H1 (cell line): Measurements from ENCODE around the gene GRIPAP1. TPM values are rescaled to one million over a fixed set of nuclear protein-coding genes. Genes with fewer than 3 reads are reported as not detected.

Experiments
- CTCF ChIA-PET: fragments of 300-600 bp; sonication (Branson Sonifier 250); formaldehyde crosslinking; loops from one replicate; lab custom pipeline; 2021; ENCODE audit not compliant: partially characterized antibody; lab: Charles Lee
- POLR2A ChIA-PET: fragments of 300-600 bp; sonication (Branson Sonifier 250); formaldehyde crosslinking; loops from one replicate; lab custom pipeline; 2021; ENCODE audit warnings: inconsistent platforms; ENCODE audit not compliant: partially characterized antibody; lab: Charles Lee
- DNase-seq, 2 experiments: peaks; one replicate each; pipeline versions ENCODE4 v3.0.0 to v3.0.0-alpha.2; 2010 to 2022; ENCODE audit warnings: low spot score in 2 of 2, low read depth in 1 of 2, mixed read lengths in 1 of 2
- FAIRE-seq: peaks from 2 replicates; lab custom pipeline; 2011; peaks lifted over from hg19 to GRCh38; lab: Jason Lieb, UNC
- H2AFZ ChIP-seq: 2 replicates; pipeline ENCODE4 v1.8.1; 2012; ENCODE audit warnings: low read length, inconsistent platforms
- H2AK5ac ChIP-seq: 2 replicates; pipeline ENCODE4 v1.6.1; 2013; ENCODE audit warnings: low read depth, low read length
- H2BK120ac ChIP-seq: replicated peaks from 2 replicates; pipeline ENCODE3; 2013; ENCODE audit warnings: low read depth, low read length, inconsistent platforms
- H2BK12ac ChIP-seq: 2 replicates; pipeline ENCODE4 v1.6.1; 2013; ENCODE audit warnings: low read depth, low read length
- H2BK15ac ChIP-seq: 2 replicates; pipeline ENCODE4 v1.6.1; 2013; ENCODE audit warnings: low read length
- H2BK20ac ChIP-seq: 2 replicates; pipeline ENCODE4 v1.6.1; 2013; ENCODE audit warnings: low read length
- H2BK5ac ChIP-seq: 2 replicates; pipeline ENCODE4 v1.6.1; 2013; ENCODE audit warnings: low read depth, low read length
- H3K14ac ChIP-seq: 2 replicates; pipeline ENCODE4 v1.6.1; 2013; ENCODE audit warnings: inconsistent platforms; ENCODE audit not compliant: insufficient read length
- H3K18ac ChIP-seq: 2 replicates; pipeline ENCODE4 v1.6.1; 2013; ENCODE audit warnings: low read length; ENCODE audit errors: extremely low read depth
- H3K23ac ChIP-seq: 2 replicates; pipeline ENCODE4 v1.6.1; 2013; ENCODE audit warnings: inconsistent platforms; ENCODE audit not compliant: insufficient read length
- H3K23me2 ChIP-seq: 2 replicates; pipeline ENCODE4 v1.6.1; 2013; ENCODE audit warnings: low read depth, low read length
- H3K27ac ChIP-seq: 2 replicates; pipeline ENCODE4 v1.6.1; 2011; ENCODE audit warnings: low read depth, low read length, inconsistent platforms
- H3K27me3 ChIP-seq, 4 experiments: replicated peaks in 1 of 4; 1 replicate in 1 of 4; 2 replicates in 3 of 4; pipeline versions ENCODE4 v1.6.1 to v1.8.1; 2011 to 2013; ENCODE audit warnings: low read length in 3 of 4, mild to moderate bottlenecking in 3 of 4, inconsistent platforms in 2 of 4, mixed read lengths in 2 of 4, moderate library complexity in 1 of 4; ENCODE audit not compliant: control insufficient read depth in 3 of 4, insufficient read depth in 3 of 4; ENCODE audit errors: extremely low read depth in 1 of 4
- H3K36me3 ChIP-seq, 4 experiments: 2 replicates each; pipeline versions ENCODE4 v1.6.1 to v1.8.1; 2011 to 2013; ENCODE audit warnings: mild to moderate bottlenecking in 4 of 4, low read length in 3 of 4, moderate library complexity in 2 of 4, control low read depth in 1 of 4, inconsistent platforms in 1 of 4; ENCODE audit not compliant: insufficient read depth in 4 of 4, control insufficient read depth in 2 of 4
- H3K4ac ChIP-seq: replicated peaks from 2 replicates; pipeline ENCODE3; 2013; ENCODE audit warnings: low read length, low read depth, mixed read lengths, inconsistent platforms; ENCODE audit not compliant: insufficient read length
- H3K4me1 ChIP-seq, 4 experiments: replicated peaks in 1 of 4; 1 replicate in 1 of 4; 2 replicates in 3 of 4; pipeline versions ENCODE4 v1.6.1 to v1.8.1; 2011 to 2013; ENCODE audit warnings: low read length in 3 of 4, inconsistent platforms in 2 of 4, mixed read lengths in 1 of 4; ENCODE audit not compliant: insufficient read depth in 4 of 4, control insufficient read depth in 3 of 4
- H3K4me2 ChIP-seq, 2 experiments: 2 replicates each; pipeline versions ENCODE4 v1.6.1 to v1.8.1; 2011 to 2013; ENCODE audit warnings: low read depth in 2 of 2, low read length in 2 of 2, control low read depth in 1 of 2, inconsistent platforms in 1 of 2, mild to moderate bottlenecking in 1 of 2; ENCODE audit not compliant: insufficient read depth in 1 of 2
- H3K4me3 ChIP-seq, 4 experiments: fragments of 200-600, 300-600 bp in 1 of 4; sonication (generic), shearing (Covaris generic), sonication (Bioruptor Twin) in 1 of 4; 2 replicates each; pipeline versions ENCODE4 v1.5.1 to v1.8.1; 2011 to 2016; ENCODE audit warnings: low read length in 4 of 4, low read depth in 3 of 4, control low read depth in 2 of 4, inconsistent platforms in 2 of 4, mild to moderate bottlenecking in 2 of 4, mixed read lengths in 1 of 4, moderate library complexity in 1 of 4; ENCODE audit not compliant: insufficient read depth in 2 of 4; ENCODE audit errors: extremely low read depth in 1 of 4
- H3K56ac ChIP-seq: replicated peaks from 2 replicates; pipeline ENCODE3; 2013; ENCODE audit warnings: low read depth, mild to moderate bottlenecking, mixed read lengths, low read length, inconsistent platforms; ENCODE audit not compliant: insufficient read length
- H3K79me1 ChIP-seq: 2 replicates; pipeline ENCODE4 v1.6.1; 2013; ENCODE audit warnings: low read depth, low read length, control low read depth
- H3K79me2 ChIP-seq, 2 experiments: 2 replicates each; pipeline versions ENCODE4 v1.6.1 to v1.8.1; 2012 to 2013; ENCODE audit warnings: low read length in 2 of 2, mild to moderate bottlenecking in 2 of 2, inconsistent platforms in 1 of 2; ENCODE audit not compliant: insufficient read depth in 2 of 2, control insufficient read depth in 1 of 2
- H3K9ac ChIP-seq, 4 experiments: replicated peaks in 1 of 4; 1 replicate in 1 of 4; 2 replicates in 3 of 4; pipeline versions ENCODE4 v1.6.1 to v1.8.1; 2011 to 2013; ENCODE audit warnings: low read depth in 3 of 4, low read length in 3 of 4, control low read depth in 2 of 4, mild to moderate bottlenecking in 2 of 4, moderate library complexity in 2 of 4, inconsistent platforms in 1 of 4; ENCODE audit errors: extremely low read depth in 1 of 4
- H3K9me3 ChIP-seq, 2 experiments: 2 replicates each; pipeline versions ENCODE4 v1.6.1 to v1.8.1; 2012 to 2013; ENCODE audit warnings: mild to moderate bottlenecking in 2 of 2, moderate library complexity in 2 of 2, control low read depth in 1 of 2, inconsistent platforms in 1 of 2, low read depth in 1 of 2, low read length in 1 of 2, mixed read lengths in 1 of 2; ENCODE audit not compliant: insufficient read depth in 2 of 2
- H4K20me1 ChIP-seq, 2 experiments: replicated peaks in 1 of 2; 2 replicates each; pipeline versions ENCODE3 to v1.8.1; 2011 to 2013; ENCODE audit warnings: inconsistent platforms in 2 of 2, low read length in 2 of 2, mild to moderate bottlenecking in 1 of 2; ENCODE audit not compliant: insufficient read depth in 2 of 2, control insufficient read depth in 1 of 2
- H4K5ac ChIP-seq: 2 replicates; pipeline ENCODE4 v1.6.1; 2013; ENCODE audit warnings: low read length, low read depth, mixed read lengths, inconsistent platforms; ENCODE audit not compliant: insufficient read length
- H4K8ac ChIP-seq: 2 replicates; pipeline ENCODE4 v1.8.0; 2013; ENCODE audit warnings: mild to moderate bottlenecking, moderate library complexity, low read length, inconsistent platforms; ENCODE audit not compliant: insufficient read depth; ENCODE audit errors: extremely low read depth
- H4K91ac ChIP-seq: replicated peaks from 2 replicates; pipeline ENCODE3; 2013; ENCODE audit warnings: low read length, mixed read lengths, inconsistent platforms; ENCODE audit not compliant: insufficient read length
- EP300 ChIP-seq, 2 experiments: IDR thresholded peaks; 1 replicate in 1 of 2; 2 replicates in 1 of 2; pipeline ENCODE4 v1.6.1; 2011 to 2012; ENCODE audit warnings: low read depth in 2 of 2, low read length in 2 of 2, mild to moderate bottlenecking in 2 of 2, borderline replicate concordance in 1 of 2, inconsistent platforms in 1 of 2, moderate library complexity in 1 of 2
- HDAC2 ChIP-seq, 2 experiments: fragments of 300-600 bp in 1 of 2; sonication (generic) in 1 of 2; IDR thresholded peaks; 2 replicates each; pipeline ENCODE4 v1.6.1; 2011 to 2012; ENCODE audit warnings: low read depth in 2 of 2, low read length in 2 of 2, mild to moderate bottlenecking in 2 of 2, moderate library complexity in 2 of 2, borderline replicate concordance in 1 of 2, inconsistent platforms in 1 of 2
- MAFK ChIP-seq: IDR thresholded peaks from 2 replicates; pipeline ENCODE4 v1.6.1; 2012; ENCODE audit warnings: low read depth, mild to moderate bottlenecking, improper control_type of control experiment, low read length
- TAF7 ChIP-seq: optimal IDR thresholded peaks from 2 replicates; pipeline ENCODE3; 2011; ENCODE audit warnings: low read depth, mild to moderate bottlenecking, inconsistent platforms, low read length, moderate library complexity, borderline replicate concordance
- WGBS, 2 experiments: shearing (Covaris generic) in 1 of 2; methylation state at CpG; one replicate each; pipeline versions ENCODE4 v1.1.6 to v1.1.7; 2013 to 2015; ENCODE audit warnings: low lambda C conversion rate in 2 of 2, mixed read lengths in 2 of 2, inconsistent platforms in 1 of 2, low coverage in 1 of 2, missing lambda C conversion rate in 1 of 2; ENCODE audit not compliant: insufficient replicate concordance in 2 of 2, insufficient coverage in 1 of 2, insufficient read length in 1 of 2; ENCODE audit errors: extremely low coverage in 1 of 2, missing lambda C conversion rate in 1 of 2; 5-methylcytosine and 5-hydroxymethylcytosine counted together
- polyA plus RNA-seq, 7 experiments: library from polyadenylated mRNA; depleted of rRNA in 3 of 7; stranded (reverse) in 5 of 7; unstranded in 2 of 7; fragments of >200 nt in 5 of 7; fragments of 200-250 nt in 2 of 7; gene quantifications; 1 replicate in 5 of 7; 2 replicates in 1 of 7; 4 replicates in 1 of 7; pipeline versions ENCODE4 v1.2.1 to v1.2.3, GENCODE V29; 2011 to 2013; ENCODE audit warnings: missing spikeins in 2 of 7, mixed read lengths in 2 of 7
- total RNA-seq: library from RNA; stranded (reverse); fragmentation: NEBNext Ultra II Directional; extraction: Animal tissue kit (Norgen Biotek cat#: 25700); gene quantifications from 2 replicates; pipeline ENCODE4 v1.2.1, GENCODE V29; 2021
- TF ChIP-seq, protein P1 (sequence below): IDR thresholded peaks from 2 replicates; pipeline ENCODE4 v1.6.1; 2012; ENCODE audit warnings: inconsistent platforms

GRIPAP1 gene
- total and polyA plus RNA-seq, 2 of the 8 experiments (the other 6 are each of a cell fraction or from before 2014, with no cell fraction given): 21.6 to 55.9 TPM

DNA sequence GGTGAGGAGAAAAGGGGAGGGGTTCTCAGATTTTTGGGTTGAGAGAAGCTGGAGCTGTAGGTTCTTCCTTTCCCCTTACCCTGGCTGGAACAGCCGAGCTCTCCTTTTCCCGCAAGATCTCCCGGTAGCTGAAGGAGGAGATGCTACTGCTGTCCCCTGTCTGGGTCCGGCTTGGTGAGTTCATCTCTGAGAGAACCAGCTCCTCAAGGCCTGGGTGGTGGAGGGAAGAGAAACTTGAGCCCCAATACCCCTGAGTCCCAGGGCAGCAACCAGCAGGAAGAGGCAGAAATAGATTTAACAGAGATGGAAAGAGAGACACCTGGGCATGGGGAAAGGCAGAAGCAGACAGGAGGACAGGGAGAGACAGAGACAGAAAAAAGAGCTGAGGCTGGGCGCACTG, 23.8 kb downstream of the GRIPAP1 start:
- H3K79me2 ChIP-seq: no peaks in the 10 kb centered on the region
- H2BK20ac ChIP-seq: no peak overlapping the region
- no peak overlapping the region for H4K5ac ChIP-seq
- H3K4me3 ChIP-seq: no peak overlapping the region
- ChIA-PET CTCF (no interaction called here), POLR2A (interaction anchor here (1.2 kb wide), 1 partner anchor 21 kb away, joined by 3 read pairs; no protein-coding TSS in a partner anchor)
- TF ChIP-seq, protein P1, sequence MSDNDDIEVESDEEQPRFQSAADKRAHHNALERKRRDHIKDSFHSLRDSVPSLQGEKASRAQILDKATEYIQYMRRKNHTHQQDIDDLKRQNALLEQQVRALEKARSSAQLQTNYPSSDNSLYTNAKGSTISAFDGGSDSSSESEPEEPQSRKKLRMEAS: no peak
- no peak for TF ChIP-seq MAFK
- TF ChIP-seq HDAC2 (IDR thresholded peaks at IDR 0.05; ENCODE audit: borderline replicate concordance in 1 of 2, low read depth in 2 of 2, low read length in 2 of 2): no peak
- TF ChIP-seq TAF7: no peak
- TF ChIP-seq EP300 (IDR thresholded peaks at IDR 0.05; ENCODE audit: borderline replicate concordance in 1 of 2, low read depth in 2 of 2, low read length in 2 of 2): no peak
- H3K79me1 ChIP-seq: no peaks in the 10 kb centered on the region
- H2BK120ac ChIP-seq: no peak overlapping the region
- no peak overlapping the region for H2BK12ac ChIP-seq
- no peak overlapping the region for H3K4me2 ChIP-seq
- no peak overlapping the region for H2AK5ac ChIP-seq
- no peak overlapping the region for H3K14ac ChIP-seq
- H3K27me3 ChIP-seq: no peaks in the 10 kb centered on the region
- DNase-seq (no peak), FAIRE-seq (no peak)
- no peaks in the 10 kb centered on the region; the same call in 1 of the 2 replicates for H3K23me2 ChIP-seq
- peaks cover 4 to 56% (median 34%) of the 10 kb centered on the region in 4 experiments; a peak in 6 of 8 replicates for H3K36me3 ChIP-seq
- no CpG with 5 or more reads among the region's 5 CpGs for WGBS, 2 experiments
- H3K27ac ChIP-seq: no peak overlapping the region
- no peak overlapping the region for H3K56ac ChIP-seq
- H3K9me3 ChIP-seq: no peaks in the 10 kb centered on the region
- no peak overlapping the region for H4K8ac ChIP-seq
- H3K4ac ChIP-seq: no peak overlapping the region
- H4K91ac ChIP-seq: no peak overlapping the region
- H3K9ac ChIP-seq: no peak overlapping the region
- H2BK15ac ChIP-seq: no peak overlapping the region
- H2BK5ac ChIP-seq: no peak overlapping the region
- no peak overlapping the region for H3K18ac ChIP-seq
- H2AFZ ChIP-seq: no peak overlapping the region
- no peak overlapping the region for H3K23ac ChIP-seq
- H4K20me1 ChIP-seq: peaks cover 0 to 6% of the 10 kb centered on the region in 2 experiments
- H3K4me1 ChIP-seq: no peaks in the 10 kb centered on the region
